AG04449 (cell line): ENCODE results near the gene KCNJ12.

Source experiments
- CTCF ChIA-PET: fragments of 350-600 bp; formaldehyde crosslinking; extraction: SDS; loops from one replicate; lab custom pipeline; 2021; ENCODE audit warnings: antibody characterized with exemption; lab: Yijun Ruan, JAX
- POLR2A ChIA-PET: fragments of 400-600, 350-600 bp; formaldehyde crosslinking; extraction: SDS; loops from one replicate; lab custom pipeline; 2020; ENCODE audit warnings: antibody characterized with exemption, inconsistent platforms; lab: Yijun Ruan, JAX
- DNase-seq: peaks from one replicate; pipeline ENCODE4 v3.0.0-alpha.2; 2010; ENCODE audit warnings: low read depth, low spot score
- H3K4me3 ChIP-seq: 2 replicates; pipeline ENCODE4 v1.5.1; 2011; ENCODE audit warnings: low read depth, mild to moderate bottlenecking, control low read depth, low read length
- CTCF ChIP-seq: IDR thresholded peaks from one replicate; pipeline ENCODE4 v1.5.1; 2011; ENCODE audit warnings: mild to moderate bottlenecking, moderate library complexity, low read length, control low read depth, inconsistent platforms; ENCODE audit not compliant: insufficient read depth; ENCODE audit errors: missing control alignments

KCNJ12 gene

GRCh38 chr17:21460358-21460757, 84.2 kb downstream of the KCNJ12 start:
- ChIA-PET POLR2A (no interaction called here), CTCF (interaction anchor here (10.5 kb wide), 1 partner anchor 53 kb away, joined by 241 read pairs; no protein-coding TSS in a partner anchor)
- no peak for DNase-seq
- no peak overlapping the region for H3K4me3 ChIP-seq
- TF ChIP-seq CTCF = no peak

- ChIA-PET POLR2A (no interaction called here), CTCF (interaction anchor here (10.5 kb wide), 1 partner anchor 51 kb away, joined by 241 read pairs; no protein-coding TSS in a partner anchor)
- TF ChIP-seq CTCF = no peak
- no peak for DNase-seq
- no peak overlapping the region for H3K4me3 ChIP-seq
These were observed 86.1 kb downstream of the KCNJ12 start for GRCh38 chr17:21462237-21462636.

GRCh38 chr17:21463204-21463661, 87.1 kb downstream of the KCNJ12 start:
- no peak for DNase-seq
- ChIA-PET POLR2A (no interaction called here), CTCF (interaction anchor here (0.7 to 1.6 kb wide), 2 partner anchors 49 to 334 kb away, joined by 3 to 6 read pairs; no protein-coding TSS in a partner anchor)
- TF ChIP-seq CTCF = no peak
- no peak overlapping the region for H3K4me3 ChIP-seq

GRCh38 chr17:21463779-21464407, 87.7 kb downstream of the KCNJ12 start:
- DNase-seq = no peak
- ChIA-PET POLR2A (no interaction called here), CTCF (interaction anchor here (0.7 to 1.6 kb wide), 2 partner anchors 48 to 335 kb away, joined by 3 to 6 read pairs; no protein-coding TSS in a partner anchor)
- H3K4me3 ChIP-seq = no peak overlapping the region
- no peak for TF ChIP-seq CTCF

- ChIA-PET CTCF (interaction anchor here (1.2 kb wide), 1 partner anchor 8 kb away, joined by 3 read pairs; no protein-coding TSS in a partner anchor), POLR2A (no interaction called here)
- no peak overlapping the region for H3K4me3 ChIP-seq
- DNase-seq = no peak
- TF ChIP-seq CTCF = no peak
These were observed 88.5 kb downstream of the KCNJ12 start for GRCh38 chr17:21464611-21465021.

- TF ChIP-seq CTCF = no peak
- no peak for DNase-seq
- H3K4me3 ChIP-seq = no peak overlapping the region
- ChIA-PET CTCF (interaction anchor here (1.3 to 1.6 kb wide), 2 partner anchors 9 to 45 kb away, joined by 3 read pairs; no protein-coding TSS in a partner anchor), POLR2A (no interaction called here)
These were observed 90.4 kb downstream of the KCNJ12 start for GRCh38 chr17:21466550-21466949.
